Measurements from ENCODE around the gene PHLDB1. TPM values are rescaled to one million over a fixed set of nuclear protein-coding genes. Genes with fewer than 3 reads are reported as not detected.

Gene PHLDB1
- total RNA-seq, 6 donors from 2014 or later = 45.5 to 188 (median 100) TPM

DNA sequence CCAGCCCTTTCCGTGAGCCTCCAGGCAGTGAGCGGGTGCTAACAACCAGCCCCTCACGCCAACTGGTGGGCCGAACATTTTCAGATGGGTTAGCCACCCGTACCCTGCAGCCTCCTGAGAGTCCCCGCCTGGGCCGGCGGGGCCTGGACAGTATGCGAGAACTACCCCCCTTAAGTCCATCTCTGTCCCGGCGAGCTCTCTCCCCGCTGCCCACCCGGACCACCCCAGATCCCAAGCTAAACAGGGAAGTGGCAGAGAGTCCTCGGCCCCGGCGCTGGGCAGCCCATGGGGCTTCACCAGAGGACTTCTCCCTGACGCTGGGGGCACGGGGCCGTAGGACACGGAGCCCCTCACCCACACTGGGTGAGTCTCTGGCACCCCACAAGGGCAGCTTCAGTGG, 20.6 kb downstream of the PHLDB1 start:
- ATAC-seq (ENCODE audit: low FRiP score in 2 of 2) (no peak), DNase-seq (peak in 1 of 2 donors; percentile 79)
- Histone ChIP-seq H3K4me3 (no peak overlapping the region), H3K27ac (peak overlapping the region in 1 of 4 donors; percentile 14), H3K9me3 (no peaks in the 10 kb centered on the region), H3K27me3 (no peaks in the 10 kb centered on the region), H3K4me1 (peaks cover 31 to 56% (median 49%) of the 10 kb centered on the region in 4 donors), H3K36me3 (peaks cover 0 to 80% (median 45%) of the 10 kb centered on the region in 4 donors)
- TF ChIP-seq POLR2A (IDR thresholded peaks at IDR 0.05) (no peak), EP300 (IDR thresholded peaks at IDR 0.05) (no peak), POLR2AphosphoS5 (IDR thresholded peaks at IDR 0.05) (no peak)
- TF ChIP-seq, protein P1, sequence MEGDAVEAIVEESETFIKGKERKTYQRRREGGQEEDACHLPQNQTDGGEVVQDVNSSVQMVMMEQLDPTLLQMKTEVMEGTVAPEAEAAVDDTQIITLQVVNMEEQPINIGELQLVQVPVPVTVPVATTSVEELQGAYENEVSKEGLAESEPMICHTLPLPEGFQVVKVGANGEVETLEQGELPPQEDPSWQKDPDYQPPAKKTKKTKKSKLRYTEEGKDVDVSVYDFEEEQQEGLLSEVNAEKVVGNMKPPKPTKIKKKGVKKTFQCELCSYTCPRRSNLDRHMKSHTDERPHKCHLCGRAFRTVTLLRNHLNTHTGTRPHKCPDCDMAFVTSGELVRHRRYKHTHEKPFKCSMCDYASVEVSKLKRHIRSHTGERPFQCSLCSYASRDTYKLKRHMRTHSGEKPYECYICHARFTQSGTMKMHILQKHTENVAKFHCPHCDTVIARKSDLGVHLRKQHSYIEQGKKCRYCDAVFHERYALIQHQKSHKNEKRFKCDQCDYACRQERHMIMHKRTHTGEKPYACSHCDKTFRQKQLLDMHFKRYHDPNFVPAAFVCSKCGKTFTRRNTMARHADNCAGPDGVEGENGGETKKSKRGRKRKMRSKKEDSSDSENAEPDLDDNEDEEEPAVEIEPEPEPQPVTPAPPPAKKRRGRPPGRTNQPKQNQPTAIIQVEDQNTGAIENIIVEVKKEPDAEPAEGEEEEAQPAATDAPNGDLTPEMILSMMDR (IDR thresholded peaks at IDR 0.05) = no peak
- 91 to 93% methylated on average over 5 to 15 of the region's 20 CpGs for WGBS, 2 donors

DNA sequence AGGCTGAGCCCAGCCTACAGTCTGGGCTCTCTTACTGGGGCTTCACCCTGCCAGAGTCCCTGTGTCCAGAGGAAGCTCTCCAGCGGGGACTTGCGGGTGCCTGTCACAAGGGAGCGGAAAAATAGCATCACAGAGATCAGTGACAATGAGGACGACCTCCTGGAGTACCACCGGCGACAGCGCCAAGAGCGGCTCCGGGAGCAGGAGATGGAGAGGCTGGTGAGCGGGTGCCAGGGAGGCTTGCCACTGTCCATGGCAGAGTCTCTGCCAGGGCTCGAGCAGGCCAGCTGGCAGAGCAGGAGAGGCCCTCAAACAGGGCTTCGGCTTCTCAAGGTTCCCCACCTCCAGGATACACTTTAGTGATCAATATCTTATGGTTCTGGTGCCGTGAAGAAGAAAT, 21.0 kb downstream of the PHLDB1 start:
- 75 to 81% methylated on average over 12 to 13 of the region's 13 CpGs for WGBS, 2 donors
- Histone ChIP-seq H3K4me3 (no peak overlapping the region), H3K27ac (peak overlapping the region in 1 of 4 donors; percentile 14), H3K9me3 (no peaks in the 10 kb centered on the region), H3K4me1 (peaks cover 28 to 56% (median 49%) of the 10 kb centered on the region in 4 donors), H3K27me3 (no peaks in the 10 kb centered on the region), H3K36me3 (peaks cover 0 to 83% (median 47%) of the 10 kb centered on the region in 4 donors)
- TF ChIP-seq POLR2AphosphoS5 (IDR thresholded peaks at IDR 0.05) (no peak), POLR2A (IDR thresholded peaks at IDR 0.05) (no peak), EP300 (IDR thresholded peaks at IDR 0.05) (no peak)
- TF ChIP-seq, protein P1 (IDR thresholded peaks at IDR 0.05) = no peak
- DNase-seq (peak in 1 of 2 donors; percentile 63), ATAC-seq (ENCODE audit: low FRiP score in 2 of 2) (no peak)

DNA sequence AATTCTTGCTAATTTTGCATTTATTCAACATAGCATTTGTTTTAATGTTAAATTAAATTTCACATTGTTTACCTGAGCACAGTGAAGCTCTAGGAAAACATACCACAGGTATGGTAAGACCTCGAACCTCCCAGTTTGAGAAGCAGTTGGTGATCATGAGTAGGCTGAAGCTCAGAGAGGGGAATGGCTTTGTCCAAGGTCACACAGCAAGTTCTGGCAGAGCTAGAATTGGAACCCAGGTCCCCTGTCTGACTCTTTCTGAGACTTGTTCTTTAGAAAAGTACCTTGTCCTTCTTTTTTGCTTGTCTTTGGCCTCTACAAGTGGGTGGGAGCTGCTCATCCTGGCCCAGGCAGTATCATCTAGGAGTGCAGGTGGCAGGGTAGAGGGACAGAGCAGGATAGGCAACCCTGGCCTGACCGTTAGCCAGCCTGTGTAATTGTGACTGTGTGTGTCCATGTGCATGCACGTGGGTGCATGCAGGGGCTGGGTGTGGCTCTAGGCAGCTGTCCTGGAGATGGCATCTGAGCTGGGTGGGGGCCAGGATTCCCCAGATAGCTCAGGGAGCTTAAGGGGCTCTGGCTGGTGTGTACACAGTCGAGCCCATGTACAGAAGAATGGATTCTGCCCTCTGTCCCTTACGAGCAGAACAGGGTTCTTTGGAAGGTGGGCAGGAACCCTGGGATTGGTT, 21.6 kb downstream of the PHLDB1 start:
- DNase-seq = peak in 1 of 2 donors; percentile 22
- WGBS, 2 donors = 48 to 55% methylated on average over 4 to 5 of the region's 5 CpGs
- H3K27ac ChIP-seq = peak overlapping the region in 1 of 4 donors; percentile 46
- no peak overlapping the region for H3K4me3 ChIP-seq
- no peaks in the 10 kb centered on the region for H3K27me3 ChIP-seq
- no peaks in the 10 kb centered on the region for H3K9me3 ChIP-seq
- ATAC-seq (ENCODE audit: low FRiP score in 2 of 2) = no peak
- peaks cover 0 to 88% (median 47%) of the 10 kb centered on the region in 4 donors for H3K36me3 ChIP-seq
- peaks cover 33 to 60% (median 53%) of the 10 kb centered on the region in 4 donors for H3K4me1 ChIP-seq
- TF ChIP-seq, protein P1 (IDR thresholded peaks at IDR 0.05) = no peak
- no peak for TF ChIP-seq POLR2A (IDR thresholded peaks at IDR 0.05)
- no peak for TF ChIP-seq EP300 (IDR thresholded peaks at IDR 0.05)
- TF ChIP-seq POLR2AphosphoS5 (IDR thresholded peaks at IDR 0.05) = no peak

DNA sequence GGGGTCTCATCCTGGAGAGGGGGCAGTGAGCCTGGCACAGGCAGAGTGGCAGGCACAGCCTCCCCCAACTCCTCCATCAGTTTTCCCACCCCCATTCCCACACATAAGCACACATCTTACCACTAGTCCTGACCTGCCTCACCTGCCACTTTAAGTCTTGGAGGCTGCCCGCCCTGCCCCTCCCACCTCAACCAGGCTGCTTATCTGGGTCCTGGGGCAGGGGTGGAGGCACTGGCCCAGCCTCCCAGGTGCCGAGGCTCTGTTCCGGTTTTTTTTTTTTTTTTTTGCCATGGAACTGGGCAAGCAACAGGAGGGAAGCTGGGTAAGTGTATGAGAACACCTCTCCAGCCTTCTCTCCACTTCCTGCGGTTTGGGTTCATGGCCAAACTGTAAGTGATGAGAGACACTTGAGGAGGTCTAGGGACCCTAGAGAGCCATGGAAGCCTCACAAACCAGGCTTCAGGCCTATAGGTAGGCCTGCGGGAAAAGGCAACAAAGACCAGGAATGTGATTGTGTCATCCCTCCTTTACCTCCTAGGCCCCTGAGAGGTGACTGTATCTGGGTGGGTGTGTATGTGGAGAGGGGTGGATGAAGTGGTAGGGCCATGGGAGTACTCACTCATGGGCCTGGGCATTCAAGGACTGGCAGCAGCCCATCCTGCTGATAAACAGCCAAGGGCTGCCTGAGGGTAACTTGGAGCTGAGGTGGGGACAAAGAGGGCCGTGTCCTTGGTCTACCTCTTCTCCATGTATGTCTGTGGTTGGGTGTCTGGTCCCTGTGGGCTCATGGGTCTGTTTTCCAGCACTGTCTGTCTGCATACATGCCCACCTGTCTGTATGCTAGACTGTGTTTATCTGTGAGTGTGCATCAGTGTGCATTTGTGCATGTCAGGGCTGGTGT, 22.6 kb downstream of the PHLDB1 start:
- ATAC-seq (ENCODE audit: low FRiP score in 2 of 2) (peak; percentile 1 to 56), DNase-seq (peak in 1 of 2 donors; percentile 73)
- TF ChIP-seq POLR2AphosphoS5 (IDR thresholded peaks at IDR 0.05) = peak in 1 of 2 donors; percentile 18
- TF ChIP-seq, protein P1 (IDR thresholded peaks at IDR 0.05) = no peak
- H3K9me3 ChIP-seq = no peaks in the 10 kb centered on the region
- H3K27ac ChIP-seq = peak overlapping the region; percentile 1 to 46 (median 37)
- no peak overlapping the region for H3K4me3 ChIP-seq
- H3K4me1 ChIP-seq = peaks cover 38 to 66% (median 56%) of the 10 kb centered on the region in 4 donors
- peaks cover 0 to 92% (median 44%) of the 10 kb centered on the region in 4 donors for H3K36me3 ChIP-seq
- WGBS, 2 donors = 50 to 75% methylated on average over 6 of the region's 6 CpGs
- H3K27me3 ChIP-seq = no peaks in the 10 kb centered on the region

All from upper lobe of left lung (tissue), 6 donors.